HepG2 (cell line): ENCODE measurements around the gene SMYD5. TPM values are rescaled to one million over a fixed set of nuclear protein-coding genes. Genes with fewer than 3 reads are reported as not detected.

ENCODE experiments used
- CTCF ChIP-seq: sonication (generic); formaldehyde crosslinking; IDR thresholded peaks from 2 replicates; pipeline ENCODE4 v1.5.0; 2020; ENCODE audit warnings: mild to moderate bottlenecking, missing genetic modification reagents, moderate library complexity
- ELF4 ChIP-seq: sonication (generic); formaldehyde crosslinking; IDR thresholded peaks from 2 replicates; pipeline ENCODE4 v1.5.0; 2020; ENCODE audit warnings: missing genetic modification reagents, mild to moderate bottlenecking, moderate library complexity, borderline replicate concordance
- FOXA1 ChIP-seq, 2 experiments: fragments of 450-650 bp in 1 of 2; sonication (generic) in 1 of 2; formaldehyde crosslinking in 1 of 2; IDR thresholded peaks; 2 replicates each; pipeline versions ENCODE4 v1.4.0 to v1.6.1; 2016 to 2020; ENCODE audit warnings: missing genetic modification reagents in 1 of 2
- HHEX ChIP-seq: IDR thresholded peaks from 2 replicates; pipeline ENCODE4 v1.6.1; 2016; ENCODE audit warnings: control low read depth
- MAX ChIP-seq: IDR thresholded peaks from 2 replicates; pipeline ENCODE4 v1.6.1; 2012; ENCODE audit warnings: inconsistent platforms
- MED1 ChIP-seq: sonication (generic); formaldehyde crosslinking; IDR thresholded peaks from 2 replicates; pipeline ENCODE4 v1.4.0; 2020; ENCODE audit warnings: missing genetic modification reagents
- MYC ChIP-seq: sonication (generic); formaldehyde crosslinking; IDR thresholded peaks from 2 replicates; pipeline ENCODE4 v1.9.0; 2021; ENCODE audit warnings: missing genetic modification reagents, borderline replicate concordance
- NFRKB ChIP-seq: fragments of 450-650 bp; IDR thresholded peaks from 2 replicates; pipeline ENCODE4 v1.6.1; 2017
- SNAPC5 ChIP-seq: sonication (generic); formaldehyde crosslinking; IDR thresholded peaks from 2 replicates; pipeline ENCODE4 v1.8.1; 2023; ENCODE audit warnings: mild to moderate bottlenecking, missing genetic modification reagents, borderline replicate concordance
- THAP11 ChIP-seq: IDR thresholded peaks from 2 replicates; pipeline ENCODE4 v1.6.1; 2016; ENCODE audit warnings: missing biosample characterization, missing genetic modification reagents
- ZBTB40 ChIP-seq, 2 experiments: fragments of 450-650 bp in 1 of 2; sonication (generic) in 1 of 2; formaldehyde crosslinking in 1 of 2; IDR thresholded peaks; 2 replicates each; pipeline versions ENCODE4 v1.6.1 to v1.8.0; 2016 to 2022; ENCODE audit warnings: antibody characterized with exemption in 1 of 2, mild to moderate bottlenecking in 1 of 2, missing genetic modification reagents in 1 of 2
- ZNF20 ChIP-seq: sonication (generic); formaldehyde crosslinking; IDR thresholded peaks from 2 replicates; pipeline ENCODE4 v1.4.0; 2020; ENCODE audit warnings: mild to moderate bottlenecking, moderate library complexity, missing genetic modification reagents
- ZNF282 ChIP-seq: fragments of 450-650 bp; IDR thresholded peaks from 2 replicates; pipeline ENCODE4 v1.6.1; 2018; ENCODE audit not compliant: partially characterized antibody
- ZNF512B ChIP-seq: sonication (generic); formaldehyde crosslinking; IDR thresholded peaks from 2 replicates; pipeline ENCODE4 v1.5.1; 2020; ENCODE audit warnings: missing genetic modification reagents, mild to moderate bottlenecking, borderline replicate concordance
- ZNF543 ChIP-seq: sonication (generic); formaldehyde crosslinking; IDR thresholded peaks from 2 replicates; pipeline ENCODE4 v1.4.0; 2020; ENCODE audit warnings: mild to moderate bottlenecking, missing genetic modification reagents
- ZNF776 ChIP-seq: sonication (generic); formaldehyde crosslinking; IDR thresholded peaks from 2 replicates; pipeline ENCODE4 v1.4.0; 2020; ENCODE audit warnings: mild to moderate bottlenecking, missing genetic modification reagents
- polyA plus RNA-seq, 8 experiments: library from polyadenylated mRNA; depleted of rRNA in 3 of 8; stranded (reverse) in 7 of 8; unstranded in 1 of 8; fragments of >200 nt; fragmentation: Illumina TruSeq in 4 of 8; extraction: Trizol in 4 of 8; gene quantifications; 2 replicates each; pipeline versions ENCODE4 v1.2.1 to v1.2.3, GENCODE V29; 2011 to 2016; ENCODE audit warnings: low read depth in 4 of 8, missing spikeins in 1 of 8, mixed read lengths in 1 of 8; ENCODE audit not compliant: insufficient read depth in 1 of 8
- total RNA-seq, 5 experiments: library from RNA; depleted of rRNA; stranded (reverse); fragments of >200 nt; fragmentation: Illumina TruSeq; extraction: Trizol; gene quantifications; 2 replicates each; pipeline ENCODE4 v1.2.3, GENCODE V29; 2016; ENCODE audit warnings: low read depth in 1 of 5

Gene SMYD5
- total and polyA plus RNA-seq, 2 of the 13 experiments (the other 11 are each of a cell fraction or from before 2014, with no cell fraction given), result 55.8 to 70.4 TPM

- TF ChIP-seq ZNF512B (CRISPR knock-in tag), result peak; percentile 52; the same call in 1 of the 2 replicates
- no peak for TF ChIP-seq NFRKB
- peak; percentile 48; the same call in 1 of the 2 replicates for TF ChIP-seq MED1 (CRISPR knock-in tag)
- TF ChIP-seq ZNF776, result no peak
- no peak for TF ChIP-seq ZNF282
- peak; percentile 32; the same call in 1 of the 2 replicates for TF ChIP-seq MYC (CRISPR knock-in tag)
- TF ChIP-seq HHEX (CRISPR knock-in tag), result no peak
- peak; percentile 30 for TF ChIP-seq CTCF
- peak; percentile 55 for TF ChIP-seq MAX
- TF ChIP-seq ZNF20 (CRISPR knock-in tag), result no peak
- no peak for TF ChIP-seq THAP11 (CRISPR knock-in tag)
- no peak for TF ChIP-seq ELF4 (CRISPR knock-in tag)
- TF ChIP-seq ZBTB40 (IDR thresholded peaks at IDR 0.05), result no peak
- TF ChIP-seq ZBTB40 (CRISPR knock-in tag; IDR thresholded peaks at IDR 0.05), result 0 out of 2 replicates have a peak, but pooled peaks have one; percentile 39
- TF ChIP-seq SNAPC5 (CRISPR knock-in tag), result no peak
- TF ChIP-seq FOXA1 (IDR thresholded peaks at IDR 0.05), result no peak
- TF ChIP-seq FOXA1 (CRISPR knock-in tag; IDR thresholded peaks at IDR 0.05), result peak; percentile 54
- no peak for TF ChIP-seq ZNF543 (CRISPR knock-in tag)
These were observed 38.3 kb upstream of the SMYD5 start (continued) for GRCh38 chr2:73175663-73176204.
